Measurements from ENCODE around the gene SMIM30.
"Not testable (repeated sequence)": the region's sequence is repeated elsewhere in the genome, so short reads cannot be mapped to it uniquely, and the experiment has no call there.

Gene SMIM30

GRCh38 chr7:113118074-113118959 lies at the start of gene SMIM30:
TSS of gene SMIM30 (minus strand) at chr7:113118554. CDS start at chr7:113117578, 976 bp downstream.
- peak; percentile 78 to 80 (median 78) for DNase-seq (ENCODE audit: low read depth in 3 of 3)

- not testable (repeated sequence) for DNase-seq (ENCODE audit: low read depth in 3 of 3)
Measured at GRCh38 chr7:113166176-113166575, 47.8 kb upstream of the SMIM30 start.

GRCh38 chr7:113161050-113161449 lies 42.7 kb upstream of the SMIM30 start:
- no peak for DNase-seq (ENCODE audit: low read depth in 3 of 3)

- no peak for DNase-seq (ENCODE audit: low read depth in 3 of 3)
Measured at GRCh38 chr7:113159746-113160339, 41.5 kb upstream of the SMIM30 start.

GRCh38 chr7:113158756-113159155 lies 40.4 kb upstream of the SMIM30 start:
- DNase-seq (ENCODE audit: low read depth in 3 of 3): no peak

- no peak for DNase-seq (ENCODE audit: low read depth in 3 of 3)
Measured at GRCh38 chr7:113154117-113154516, 35.8 kb upstream of the SMIM30 start.

- no peak for DNase-seq (ENCODE audit: low read depth in 3 of 3)
Measured at GRCh38 chr7:113144817-113145216, 26.5 kb upstream of the SMIM30 start.

GRCh38 chr7:113143486-113144257 lies 25.3 kb upstream of the SMIM30 start:
- DNase-seq (ENCODE audit: low read depth in 3 of 3): no peak

GRCh38 chr7:113142385-113143119 lies 24.2 kb upstream of the SMIM30 start:
- no peak for DNase-seq (ENCODE audit: low read depth in 3 of 3)

- no peak for DNase-seq (ENCODE audit: low read depth in 3 of 3)
Measured at GRCh38 chr7:113141803-113142202, 23.4 kb upstream of the SMIM30 start.

GRCh38 chr7:113140956-113141355 lies 22.6 kb upstream of the SMIM30 start:
- DNase-seq (ENCODE audit: low read depth in 3 of 3): no peak

- no peak for DNase-seq (ENCODE audit: low read depth in 3 of 3)
Measured at GRCh38 chr7:113137241-113137640, 18.9 kb upstream of the SMIM30 start.

- DNase-seq (ENCODE audit: low read depth in 3 of 3): no peak
Measured at GRCh38 chr7:113134025-113134424, 15.7 kb upstream of the SMIM30 start.

- no peak for DNase-seq (ENCODE audit: low read depth in 3 of 3)
Measured at GRCh38 chr7:113131367-113131766, 13.0 kb upstream of the SMIM30 start.

- no peak for DNase-seq (ENCODE audit: low read depth in 3 of 3)
Measured at GRCh38 chr7:113128031-113128430, 9.7 kb upstream of the SMIM30 start.

- no peak for DNase-seq (ENCODE audit: low read depth in 3 of 3)
Measured at GRCh38 chr7:113125728-113126127, 7.4 kb upstream of the SMIM30 start.

GRCh38 chr7:113122744-113123143 lies 4.4 kb upstream of the SMIM30 start:
- DNase-seq (ENCODE audit: low read depth in 3 of 3): no peak

- DNase-seq (ENCODE audit: low read depth in 3 of 3): no peak
Measured at GRCh38 chr7:113120647-113121046, 2.3 kb upstream of the SMIM30 start.

- DNase-seq (ENCODE audit: low read depth in 3 of 3): no peak
Measured at GRCh38 chr7:113119429-113119828, 1.1 kb upstream of the SMIM30 start.

GRCh38 chr7:113117374-113117774 lies 980 bp downstream of the SMIM30 start:
- DNase-seq (ENCODE audit: low read depth in 3 of 3): not testable (repeated sequence)

- no peak for DNase-seq (ENCODE audit: low read depth in 3 of 3)
Measured at GRCh38 chr7:113113912-113114311, 4.4 kb downstream of the SMIM30 start.

GRCh38 chr7:113109718-113110117 lies 8.6 kb downstream of the SMIM30 start:
- no peak for DNase-seq (ENCODE audit: low read depth in 3 of 3)

All from stimulated activated CD4-positive, alpha-beta T cell treated with anti-CD3 and anti-CD28 coated beads, TNF-alpha, amount 100 ng/mL, for 48 hours (primary cell).